Endometrium (tissue), 2 donors: Measurements from ENCODE around the gene AP2B1.

Experiments
- FAIRE-seq: peaks from 2 replicates; lab custom pipeline; 2012; peaks lifted over from hg19 to GRCh38; lab: Jason Lieb, UNC
- donor health status: control.
- donor health status: control.

Gene AP2B1

GRCh38 chr17:35630530-35631148 is 43.5 kb downstream of the AP2B1 start:
- no peak for FAIRE-seq

DNA sequence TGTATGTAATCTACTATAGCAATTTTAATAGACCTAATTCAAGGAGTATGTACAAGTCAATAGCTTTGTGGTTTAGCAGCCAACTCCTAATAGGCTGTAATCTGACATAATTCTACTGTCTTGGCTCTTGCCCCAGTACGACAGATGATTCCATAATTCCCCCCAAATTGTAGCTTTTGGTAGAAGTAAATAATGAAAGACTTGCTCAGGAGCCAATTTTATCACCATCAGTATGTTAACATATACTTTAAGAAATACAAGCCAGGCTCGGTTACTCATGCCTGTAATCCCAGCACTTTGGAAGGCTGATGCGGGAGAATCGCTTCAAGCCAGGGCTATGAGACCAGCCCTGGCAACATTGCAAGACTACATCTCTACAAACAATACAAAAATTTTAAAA is 53.9 kb downstream of the AP2B1 start:
- no peak for FAIRE-seq

- FAIRE-seq: no peak
Observed at GRCh38 chr17:35645923-35646322, 58.8 kb downstream of the AP2B1 start.

- FAIRE-seq: no peak
Observed at GRCh38 chr17:35651467-35651866, 64.3 kb downstream of the AP2B1 start.

DNA sequence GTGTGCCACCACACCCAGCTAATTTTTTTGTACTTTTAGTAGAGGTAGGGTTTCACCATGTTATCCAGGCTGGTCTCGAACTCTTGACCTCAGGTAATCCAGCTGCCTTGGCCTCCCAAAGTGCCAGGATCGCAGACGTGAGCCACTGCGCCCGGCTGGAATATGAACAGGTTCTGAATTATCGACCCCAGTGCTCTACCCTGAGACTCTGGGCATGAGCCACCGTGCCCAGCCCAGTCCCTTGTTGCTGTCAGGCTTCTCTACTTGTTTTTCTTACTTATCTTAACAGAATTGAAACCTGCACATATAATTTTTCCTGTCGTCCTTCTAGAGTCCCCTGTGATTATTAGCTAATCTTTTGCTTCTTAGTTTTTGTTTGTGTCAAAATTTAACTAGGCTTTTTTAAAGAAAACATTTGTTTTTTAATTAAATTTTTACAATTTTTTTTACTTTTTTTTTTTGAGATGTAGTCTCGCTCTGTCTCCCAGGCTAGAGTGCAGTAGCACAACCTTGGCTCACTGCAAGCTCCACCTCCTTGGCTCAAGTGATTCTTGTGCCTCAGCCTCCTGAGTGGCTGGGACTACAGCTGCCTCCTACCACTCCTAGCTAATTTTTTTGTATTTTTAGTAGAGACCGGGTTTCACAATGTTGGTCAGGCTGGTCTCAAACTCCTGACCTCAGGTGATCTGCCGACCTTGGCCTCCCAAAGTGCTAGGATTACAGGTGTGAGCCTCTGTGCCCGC is 66.7 kb downstream of the AP2B1 start:
- FAIRE-seq: no peak

GRCh38 chr17:35655303-35655702 is 68.2 kb downstream of the AP2B1 start:
- no peak for FAIRE-seq

DNA sequence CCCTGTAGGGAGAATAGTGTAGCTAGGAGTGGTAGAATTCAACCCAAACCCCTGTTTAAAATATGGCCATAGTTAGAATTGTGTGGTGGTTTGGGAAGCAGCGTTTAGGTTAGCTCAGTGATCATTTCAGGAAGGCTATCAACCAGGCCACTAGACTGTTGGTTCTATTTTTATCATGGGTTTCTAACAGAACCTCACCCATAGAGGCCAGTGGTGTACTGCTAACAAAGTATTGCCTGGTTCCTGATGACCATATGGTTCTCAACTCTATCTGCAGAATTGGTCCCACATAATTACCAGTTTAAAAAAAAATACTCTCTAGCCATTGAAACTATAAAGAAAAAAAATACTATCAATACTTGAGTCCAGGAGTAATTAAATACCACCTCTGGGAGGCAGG is 73.8 kb downstream of the AP2B1 start:
- FAIRE-seq: no peak

GRCh38 chr17:35664685-35665084 is 77.6 kb downstream of the AP2B1 start:
- no peak for FAIRE-seq

DNA sequence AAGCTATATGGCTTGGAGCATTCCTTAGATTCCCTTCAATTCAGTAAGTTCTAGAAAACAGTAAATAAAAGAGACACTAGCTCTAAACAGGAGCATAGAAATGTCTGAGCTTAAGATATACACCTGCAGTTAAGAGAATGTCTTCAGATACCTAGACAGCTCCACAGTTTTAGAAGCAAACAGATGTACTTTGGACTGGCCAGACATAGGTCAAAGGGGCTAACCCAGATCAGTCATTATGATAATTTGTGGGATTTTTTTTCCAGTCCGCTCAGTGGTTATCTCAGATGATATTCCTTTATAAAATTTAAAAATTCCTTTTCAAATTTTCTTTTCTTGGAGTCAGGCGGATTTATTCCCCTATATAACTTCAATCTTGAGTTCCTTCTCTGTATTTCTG is 78.5 kb downstream of the AP2B1 start:
- FAIRE-seq: no peak

GRCh38 chr17:35666070-35666469 is 78.9 kb downstream of the AP2B1 start:
- no peak for FAIRE-seq

DNA sequence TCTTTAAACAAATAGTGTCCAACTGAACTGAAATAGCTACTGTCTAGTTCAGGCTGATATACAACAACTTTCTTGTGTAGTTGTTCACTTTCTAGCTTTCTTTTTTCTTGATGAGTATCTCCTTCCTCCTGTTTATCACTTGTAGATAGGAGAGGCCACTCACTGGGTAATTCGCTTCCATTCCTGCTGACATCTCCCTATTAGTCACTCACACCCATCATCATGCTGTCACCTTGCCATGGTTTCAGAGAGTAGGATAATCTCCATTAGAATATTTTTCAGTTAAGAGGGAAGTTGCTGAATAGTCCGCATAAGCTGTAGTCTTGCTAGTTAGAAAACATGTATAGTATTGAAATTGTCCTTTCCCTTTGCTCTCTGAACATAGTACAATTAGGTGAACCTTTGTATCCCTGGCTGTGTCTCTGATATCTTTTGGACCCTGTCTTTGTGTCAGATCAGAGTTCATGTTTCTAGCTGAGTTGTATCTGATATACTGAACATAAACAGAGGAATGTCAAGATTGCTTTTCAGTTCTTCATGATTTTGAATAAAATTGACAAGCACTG is 79.9 kb downstream of the AP2B1 start:
- FAIRE-seq: no peak

DNA sequence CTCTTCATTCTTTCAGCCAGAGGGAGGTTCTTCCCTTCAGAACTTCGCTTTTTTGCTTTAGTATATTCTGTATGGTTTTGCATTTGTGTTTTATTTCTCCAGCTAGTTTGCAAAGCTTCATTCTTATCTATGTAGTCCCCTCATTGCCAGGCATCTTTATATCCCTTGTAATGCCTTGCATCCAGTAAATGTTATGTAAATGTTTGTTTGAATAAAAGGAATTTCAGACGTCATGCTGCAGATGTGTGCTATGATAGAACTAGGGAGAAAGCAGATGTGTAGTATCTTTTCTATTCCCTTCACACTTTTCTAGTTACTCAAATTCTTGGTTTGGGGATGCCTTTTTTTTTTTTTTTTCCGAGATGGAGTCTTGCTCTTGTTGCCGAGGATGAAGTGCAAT is 81.7 kb downstream of the AP2B1 start:
- FAIRE-seq: no peak

DNA sequence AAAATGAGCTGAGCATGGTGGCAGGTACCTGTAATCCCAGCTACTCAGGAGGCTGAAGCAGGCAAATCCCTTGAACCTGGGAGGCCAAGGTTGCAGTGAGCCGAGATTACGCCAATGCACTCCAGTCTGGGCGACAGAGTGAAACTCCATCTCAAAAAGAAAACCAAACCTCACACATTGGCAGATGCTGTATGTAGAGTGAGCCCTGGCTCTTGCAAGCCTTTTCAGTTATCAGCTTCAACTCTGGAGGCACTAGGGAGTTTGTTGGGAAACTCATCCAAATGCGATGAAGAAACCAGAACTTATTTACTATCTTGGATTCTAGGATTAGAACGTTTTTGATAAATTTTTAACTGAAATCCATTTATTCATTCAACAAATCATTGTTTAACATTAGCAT is 87.4 kb downstream of the AP2B1 start:
- no peak for FAIRE-seq

DNA sequence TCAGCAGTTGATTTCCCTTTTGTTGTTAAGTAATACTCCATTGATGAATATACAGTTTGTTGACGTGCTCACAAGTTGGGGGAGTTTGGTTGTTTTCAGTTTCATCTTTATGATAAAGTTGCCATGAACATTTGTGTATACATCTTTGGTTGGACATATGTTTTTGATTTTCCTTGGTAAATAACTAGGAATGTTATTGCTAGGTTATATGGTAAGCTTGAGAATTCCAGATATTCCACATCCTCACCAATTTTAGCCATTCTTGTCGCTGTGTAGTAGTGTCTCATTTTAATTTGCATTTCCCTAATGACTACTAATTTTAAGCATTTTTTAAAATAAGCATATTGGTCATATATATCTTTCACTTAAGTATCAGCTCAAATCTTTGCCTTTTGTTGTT is 89.3 kb downstream of the AP2B1 start:
- FAIRE-seq: no peak

DNA sequence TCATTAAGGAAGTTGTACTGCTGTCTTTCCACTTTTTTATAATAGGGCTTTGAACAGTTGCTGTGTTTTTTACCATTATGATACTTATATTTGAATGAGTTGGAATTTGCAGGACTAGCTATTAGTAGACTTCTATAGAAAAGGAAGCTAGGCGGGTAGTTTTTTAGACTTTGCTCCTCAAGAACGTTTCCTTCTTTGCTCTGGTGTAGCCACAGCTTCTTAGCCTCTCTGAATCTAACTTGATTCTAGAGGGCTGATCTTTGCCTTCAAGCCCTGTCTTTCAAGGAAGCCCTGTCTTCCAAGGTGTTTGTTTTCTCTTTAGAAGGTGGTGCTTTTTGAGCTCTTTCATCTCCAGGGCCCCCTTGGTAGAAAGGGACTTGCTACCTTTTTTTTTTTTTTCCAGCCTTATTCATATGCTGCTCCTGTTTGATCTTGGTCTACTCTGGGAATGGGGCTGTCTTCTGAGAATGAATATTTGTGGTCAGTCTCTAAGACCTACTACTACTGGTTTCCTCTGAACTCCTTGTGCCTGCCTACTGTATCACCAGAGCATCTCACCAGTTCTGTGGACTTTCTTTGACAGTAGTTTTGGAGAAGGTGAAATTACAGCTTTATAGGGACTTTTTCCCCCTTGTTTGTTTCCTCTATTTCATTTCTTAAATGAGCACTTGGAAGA is 92.0 kb downstream of the AP2B1 start:
- FAIRE-seq: no peak

- FAIRE-seq: no peak
Observed at GRCh38 chr17:35683591-35683990, 96.5 kb downstream of the AP2B1 start.

GRCh38 chr17:35684055-35684802 is 97.1 kb downstream of the AP2B1 start:
- no peak for FAIRE-seq

- no peak for FAIRE-seq
Observed at GRCh38 chr17:35692512-35693210, 105.5 kb downstream of the AP2B1 start.

GRCh38 chr17:35693662-35694061 is 106.5 kb downstream of the AP2B1 start:
- FAIRE-seq: no peak

DNA sequence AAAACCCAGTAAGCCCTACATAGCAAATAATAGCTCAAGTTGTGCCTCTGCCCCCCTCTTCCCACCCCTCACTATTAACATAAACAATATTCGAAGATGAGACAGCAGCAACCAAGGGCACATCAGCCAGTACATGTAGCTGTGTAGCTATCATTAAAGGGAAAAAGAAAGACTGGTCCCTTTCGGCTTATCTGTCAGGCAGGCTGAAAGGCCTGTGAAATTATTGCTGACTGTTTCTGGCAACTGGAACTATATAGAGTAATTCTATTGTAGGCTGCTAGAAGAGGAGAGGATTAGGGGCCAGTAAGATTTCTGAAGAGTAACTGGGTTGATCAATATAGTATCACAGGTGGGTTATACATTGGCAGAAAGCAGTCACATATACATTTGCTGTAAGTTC is 107.8 kb downstream of the AP2B1 start:
- FAIRE-seq: no peak

- FAIRE-seq: no peak
Observed at GRCh38 chr17:35695613-35696012, 108.5 kb downstream of the AP2B1 start.

DNA sequence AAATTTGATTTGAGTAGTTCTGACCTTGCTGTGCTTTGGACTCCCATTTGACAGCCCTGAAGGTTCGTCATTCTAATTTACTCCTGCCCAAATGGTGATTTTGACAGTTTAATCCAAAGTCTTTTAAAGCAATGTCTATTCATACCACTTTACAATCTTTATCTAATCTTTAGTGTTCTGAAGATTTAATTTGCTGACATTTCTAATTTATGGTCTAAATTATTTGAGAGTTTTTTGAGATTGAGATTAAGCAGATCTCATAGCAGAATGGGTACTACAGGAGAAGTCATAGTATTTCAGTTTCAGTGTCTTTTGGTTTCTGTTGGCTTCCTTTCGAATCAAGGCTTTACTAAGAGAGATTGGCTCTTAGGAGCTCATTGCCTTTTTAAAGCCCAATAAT is 111.7 kb downstream of the AP2B1 start:
- FAIRE-seq: no peak
